Adrenal gland (tissue), 12 donors: Measurements from ENCODE around the gene HIBCH. TPM values are rescaled to one million over a fixed set of nuclear protein-coding genes. Genes with fewer than 3 reads are reported as not detected.
"Not testable (repeated sequence)": the region's sequence is repeated elsewhere in the genome, so short reads cannot be mapped to it uniquely, and the experiment has no call there.

Source experiments
- DNase-seq, 7 donors: peaks; one replicate each; pipeline ENCODE4 v3.0.0-alpha.2; 2019 to 2020
- H3K27ac ChIP-seq, 5 donors: fragments of 200-600 bp; sonication (generic) in 4 of 5; 1 replicate in 3 of 5; 2 replicates in 2 of 5; pipeline versions ENCODE4 v1.5.1 to v1.8.0; 2016 to 2020; ENCODE audit warnings: mild to moderate bottlenecking in 1 of 5
- H3K27me3 ChIP-seq: fragments of 200-600 bp; 2 replicates; pipeline ENCODE4 v1.8.0; 2021
- H3K36me3 ChIP-seq, 2 donors: fragments of 200-600 bp; replicated peaks in 1 of 2; 1 replicate in 1 of 2; 2 replicates in 1 of 2; pipeline versions ENCODE4 v1.5.1 to v1.8.0; 2018 to 2022
- H3K4me1 ChIP-seq, 2 donors: fragments of 200-600 bp; replicated peaks in 1 of 2; 1 replicate in 1 of 2; 2 replicates in 1 of 2; pipeline versions ENCODE4 v1.5.1 to v1.8.0; 2018 to 2021
- H3K4me3 ChIP-seq, 4 donors: fragments of 200-600 bp; sonication (generic) in 3 of 4; one replicate each; pipeline ENCODE4 v1.5.1; 2016 to 2018
- H3K9me3 ChIP-seq, 3 donors: fragments of 200-600 bp; sonication (generic) in 1 of 3; replicated peaks in 1 of 3; 1 replicate in 2 of 3; 2 replicates in 1 of 3; pipeline versions ENCODE4 v1.5.1 to v1.8.0; 2016 to 2021
- CTCF ChIP-seq, 6 experiments: fragments of 450-650 bp in 4 of 6; fragments of 200-600 bp in 2 of 6; sonication (generic) in 1 of 6; IDR thresholded peaks; 1 replicate in 5 of 6; 2 replicates in 1 of 6; pipeline versions ENCODE4 v1.5.1 to v1.8.0; 2016 to 2021; ENCODE audit warnings: antibody characterized with exemption in 6 of 6, mild to moderate bottlenecking in 2 of 6, moderate library complexity in 1 of 6
- POLR2A ChIP-seq, 2 donors: fragments of 450-650 bp; IDR thresholded peaks; one replicate each; pipeline ENCODE4 v1.6.1; 2017; ENCODE audit warnings: antibody characterized with exemption in 2 of 2, mild to moderate bottlenecking in 2 of 2, moderate library complexity in 1 of 2
- WGBS, 4 donors: extraction: QIAGEN DNeasy Blood & Tissue Kit in 2 of 4; methylation state at CpG; one replicate each; pipeline versions ENCODE4 v1.1.5 to v1.1.7; 2013 to 2017; 5-methylcytosine and 5-hydroxymethylcytosine counted together
- intact Hi-C, 2 donors: fragments of 100-400 bp; cut with DNase I; formaldehyde crosslinking; loops; one replicate each; pipeline versions ENCODE4 v1.14.1 to v1.15.0; 2022 to 2023
- polyA plus RNA-seq, 3 donors: library from polyadenylated mRNA; stranded (reverse); fragments of 200-250 nt in 2 of 3; fragments of 350-450 nt in 1 of 3; fragmentation: Illumina TruSeq in 1 of 3; extraction: RNeasy Lipid Tissue Mini Kit (QIAGEN cat#74804) in 1 of 3; gene quantifications; one replicate each; pipeline ENCODE4 v1.2.3, GENCODE V29; 2013 to 2014
- total RNA-seq, 9 donors: library from RNA; depleted of rRNA in 4 of 9; stranded (reverse); fragments of >200 nt in 4 of 9; fragments of 120-200 nt in 1 of 9; fragmentation: NEBNext Ultra II Directional in 1 of 9; extraction: Animal tissue kit (Norgen Biotek cat#: 25700) in 1 of 9; gene quantifications; one replicate each; pipeline versions ENCODE4 v1.1.0 to v1.2.4, GENCODE V29; 2013 to 2023
- donor health status: healthy with polysubstance abuse.
- donor health status: Bipolar disorder and iron deficiency.
- donor health status: DM: yes; HTN: yes; CAD: no.
- donor health status: DM: no; HTN: no; CAD: no.
- donor health status: DM: no; HTN: no; CAD: no.
- donor health status: DM: yes; HTN: yes; CAD: no.

The HIBCH gene
- total and polyA plus RNA-seq, 12 donors: 18.2 to 174 (median 66.4) TPM

DNA sequence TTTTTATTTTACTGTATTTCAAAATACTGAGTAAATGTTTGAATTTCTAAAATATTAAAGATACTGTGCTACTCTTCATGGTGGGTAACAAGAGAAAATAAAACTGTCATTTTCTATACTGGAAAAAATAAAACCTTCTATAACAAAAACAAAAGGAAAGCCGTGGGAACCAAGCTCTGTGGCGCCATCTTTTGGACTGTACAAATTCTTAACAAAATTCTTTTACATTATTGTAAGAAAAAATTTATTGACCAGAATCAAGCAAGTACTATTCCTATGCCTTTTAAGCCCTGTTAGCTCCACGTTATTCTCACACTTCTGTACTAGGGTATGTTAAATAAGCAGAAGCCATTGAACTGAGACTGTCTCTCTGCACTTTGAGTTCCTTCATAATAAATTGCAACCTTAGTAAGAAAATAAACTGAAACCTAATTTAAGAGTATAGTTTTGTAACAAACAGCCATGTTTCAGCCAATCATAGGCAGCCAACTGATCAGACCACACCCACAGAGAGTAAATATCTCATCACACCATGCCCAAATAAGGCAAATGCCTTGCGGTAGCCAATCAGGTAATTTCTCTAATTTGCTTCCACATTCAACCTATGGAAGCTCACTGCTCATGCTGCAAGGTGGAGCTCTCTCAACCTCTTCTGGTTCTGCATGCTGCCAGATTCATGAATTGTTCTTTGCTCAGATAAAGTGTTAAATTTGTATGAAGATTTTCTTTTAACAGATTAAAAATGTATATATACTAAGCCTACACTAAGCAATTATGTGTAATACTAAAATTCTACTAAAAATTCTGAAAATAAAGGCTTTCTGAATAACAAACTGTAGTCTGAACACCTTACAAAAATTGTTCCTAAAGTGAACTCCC is 42.2 kb downstream of the HIBCH start:
- Histone ChIP-seq H3K4me1 (peaks cover 0 to 5% of the 10 kb centered on the region in 2 donors), H3K4me3 (no peak overlapping the region), H3K9me3 (no peaks in the 10 kb centered on the region), H3K36me3 (no peaks in the 10 kb centered on the region), H3K27ac (no peak overlapping the region), H3K27me3 (no peaks in the 10 kb centered on the region)
- 45 to 48% (median 45%) methylated on average over 4 of the region's 4 CpGs for WGBS, 4 donors
- intact Hi-C loops: loop anchor here in 1 of 2 donors (10.0 kb wide), 1 partner anchor 193 kb away; no protein-coding TSS in a partner anchor
- DNase-seq: peak in 3 of 7 donors; percentile 25 to 62 (median 49)
- no peak for TF ChIP-seq POLR2A (IDR thresholded peaks at IDR 0.05)
- TF ChIP-seq CTCF (IDR thresholded peaks at IDR 0.05): peak; percentile 32 to 65 (median 50)

GRCh38 chr2:190272457-190272842 is 47.2 kb downstream of the HIBCH start:
- H3K4me1 ChIP-seq: peaks cover 0 to 6% of the 10 kb centered on the region in 2 donors
- H3K9me3 ChIP-seq: no peaks in the 10 kb centered on the region
- 83 to 94% (median 91%) methylated on average over 2 of the region's 2 CpGs for WGBS, 4 donors
- no peaks in the 10 kb centered on the region for H3K36me3 ChIP-seq
- H3K27ac ChIP-seq: no peak overlapping the region
- intact Hi-C loops: loop anchor here in 1 of 2 donors (10.0 kb wide), 1 partner anchor 188 kb away; no protein-coding TSS in a partner anchor
- DNase-seq: no peak
- H3K27me3 ChIP-seq: no peaks in the 10 kb centered on the region
- TF ChIP-seq CTCF (IDR thresholded peaks at IDR 0.05) (no peak), POLR2A (IDR thresholded peaks at IDR 0.05) (no peak)
- no peak overlapping the region for H3K4me3 ChIP-seq

- no peak for TF ChIP-seq POLR2A (IDR thresholded peaks at IDR 0.05)
- TF ChIP-seq CTCF (IDR thresholded peaks at IDR 0.05): no peak
- peaks cover 0 to 4% of the 10 kb centered on the region in 2 donors for H3K4me1 ChIP-seq
- no peaks in the 10 kb centered on the region for H3K27me3 ChIP-seq
- intact Hi-C loops: loop anchor here in 1 of 2 donors (10.0 kb wide), 1 partner anchor 187 kb away; no protein-coding TSS in a partner anchor
- H3K36me3 ChIP-seq: no peaks in the 10 kb centered on the region
- H3K4me3 ChIP-seq: no peak overlapping the region
- WGBS, 4 donors: 87 to 95% (median 90%) methylated on average over 7 of the region's 7 CpGs
- no peak for DNase-seq
- no peaks in the 10 kb centered on the region for H3K9me3 ChIP-seq
- no peak overlapping the region for H3K27ac ChIP-seq
Measured at GRCh38 chr2:190271783-190272456, 47.7 kb downstream of the HIBCH start.

GRCh38 chr2:190270298-190270697 is 49.3 kb downstream of the HIBCH start:
- Histone ChIP-seq H3K27me3 (no peaks in the 10 kb centered on the region), H3K27ac (no peak overlapping the region), H3K9me3 (no peaks in the 10 kb centered on the region), H3K36me3 (no peaks in the 10 kb centered on the region), H3K4me1 (peaks cover 0 to 4% of the 10 kb centered on the region in 2 donors), H3K4me3 (no peak overlapping the region)
- no peak for DNase-seq
- intact Hi-C loops: loop anchor here in 1 of 2 donors (10.0 kb wide), 1 partner anchor 185 kb away; no protein-coding TSS in a partner anchor
- no peak for TF ChIP-seq CTCF (IDR thresholded peaks at IDR 0.05)
- TF ChIP-seq POLR2A (IDR thresholded peaks at IDR 0.05): no peak
- 90 to 94% (median 92%) methylated on average over 3 of the region's 3 CpGs for WGBS, 4 donors

DNA sequence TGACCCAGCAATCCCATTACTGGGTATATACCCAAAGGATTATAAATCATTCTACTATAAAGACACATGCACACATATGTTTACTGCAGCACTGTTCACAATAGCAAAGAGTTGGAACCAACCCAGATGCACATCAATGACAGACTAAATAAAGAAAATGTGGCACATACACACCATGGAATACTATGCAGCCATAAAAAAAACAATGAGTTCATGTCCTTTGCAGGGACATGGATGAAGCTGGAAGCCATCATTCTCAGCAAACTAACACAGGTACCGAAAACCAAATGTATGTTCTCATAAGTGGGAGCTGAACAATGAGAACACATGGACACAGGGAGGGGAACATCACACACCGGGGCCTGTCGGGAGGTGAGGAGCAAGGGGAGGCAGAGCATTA is 49.9 kb downstream of the HIBCH start:
- not testable (repeated sequence) for H3K4me1 ChIP-seq, H3K27ac ChIP-seq, DNase-seq, H3K9me3 ChIP-seq, H3K36me3 ChIP-seq, H3K27me3 ChIP-seq, H3K4me3 ChIP-seq
- intact Hi-C loops: loop anchor here in 1 of 2 donors (10.0 kb wide), 1 partner anchor 185 kb away; no protein-coding TSS in a partner anchor
- 89 to 100% (median 96%) methylated on average over 3 of the region's 3 CpGs for WGBS, 4 donors
